Posterior vena cava (tissue), 2 donors: ENCODE results near the gene ZFR. TPM values are rescaled to one million over a fixed set of nuclear protein-coding genes. Genes with fewer than 3 reads are reported as not detected.
"Not testable (repeated sequence)": the region's sequence is repeated elsewhere in the genome, so short reads cannot be mapped to it uniquely, and the experiment has no call there.

Experiments used
- DNase-seq: peaks from one replicate; pipeline ENCODE4 v3.0.0-alpha.2; 2020; ENCODE audit warnings: low spot score
- intact Hi-C, 2 donors: fragments of 100-400 bp; cut with DNase I; formaldehyde crosslinking; loops; one replicate each; pipeline versions ENCODE4 v1.14.1 to v1.14.2; 2022 to 2023
- total RNA-seq, 2 donors: library from RNA; stranded (reverse); fragmentation: NEBNext Ultra II Directional; extraction: Animal tissue kit (Norgen Biotek cat#: 25700); gene quantifications; one replicate each; pipeline ENCODE4 v1.2.1, GENCODE V29; 2021
- donor health status: DM: yes; HTN: yes; CAD: no.
- donor health status: DM: yes; HTN: yes; CAD: no.

Gene ZFR
- total RNA-seq, 2 donors from 2014 or later: 65.2 to 80.4 TPM

- no peak for DNase-seq
- intact Hi-C loops: no loop called here
Observed at GRCh38 chr5:32379421-32379820, 65.1 kb downstream of the ZFR start.

DNA sequence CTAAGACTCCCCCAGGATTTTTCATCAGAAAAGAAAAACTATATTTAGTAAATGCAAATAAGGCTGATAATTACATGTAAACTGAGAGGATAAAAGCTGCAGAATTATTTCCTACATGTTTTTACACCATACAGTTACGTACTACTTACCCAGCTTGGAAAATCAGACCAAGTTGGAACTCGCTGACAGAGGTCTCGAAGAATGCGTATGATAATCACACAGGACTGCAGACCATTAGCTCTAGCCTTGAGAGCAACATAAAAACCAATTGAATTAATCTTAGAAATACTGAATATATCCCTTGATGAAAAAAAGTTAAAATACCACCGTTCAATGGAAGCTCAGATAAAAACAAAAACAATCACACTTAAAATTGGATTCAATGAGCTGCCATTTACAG lies 65.6 kb downstream of the ZFR start:
- intact Hi-C loops: no loop called here

GRCh38 chr5:32369542-32370155 lies 74.9 kb downstream of the ZFR start:
- no peak for DNase-seq
- intact Hi-C loops: no loop called here

More for the DNA sequence above, 65.6 kb downstream of the ZFR start:
- no peak for DNase-seq

- intact Hi-C loops: no loop called here
- no peak for DNase-seq
Observed at GRCh38 chr5:32369032-32369431, 75.5 kb downstream of the ZFR start.

- intact Hi-C loops, DNase-seq: not testable (repeated sequence)
Observed at GRCh38 chr5:32367271-32367670, 77.3 kb downstream of the ZFR start.

DNA sequence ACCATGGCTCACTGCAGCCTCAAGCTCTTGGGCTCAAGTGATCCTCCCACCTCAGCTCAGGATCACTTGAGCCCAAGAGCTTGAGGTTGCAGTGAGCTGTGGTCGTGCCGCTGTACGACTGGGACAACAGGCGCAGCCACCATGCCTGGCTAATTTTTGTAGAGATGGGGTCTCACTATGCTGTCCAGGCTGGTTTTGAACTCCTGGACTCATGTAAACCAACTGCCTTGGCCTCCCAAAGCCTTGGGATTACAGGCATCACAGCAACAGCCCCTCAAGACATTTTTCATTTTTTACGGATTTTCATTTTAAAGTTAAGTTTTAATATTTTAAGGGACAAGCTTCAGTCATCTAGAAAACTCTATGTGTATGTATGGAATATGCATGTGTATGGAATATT lies 78.9 kb downstream of the ZFR start:
- intact Hi-C loops: no loop called here

GRCh38 chr5:32363030-32363429 lies 81.5 kb downstream of the ZFR start:
- intact Hi-C loops: no loop called here
- no peak for DNase-seq

More for the DNA sequence above, 78.9 kb downstream of the ZFR start:
- DNase-seq: no peak

DNA sequence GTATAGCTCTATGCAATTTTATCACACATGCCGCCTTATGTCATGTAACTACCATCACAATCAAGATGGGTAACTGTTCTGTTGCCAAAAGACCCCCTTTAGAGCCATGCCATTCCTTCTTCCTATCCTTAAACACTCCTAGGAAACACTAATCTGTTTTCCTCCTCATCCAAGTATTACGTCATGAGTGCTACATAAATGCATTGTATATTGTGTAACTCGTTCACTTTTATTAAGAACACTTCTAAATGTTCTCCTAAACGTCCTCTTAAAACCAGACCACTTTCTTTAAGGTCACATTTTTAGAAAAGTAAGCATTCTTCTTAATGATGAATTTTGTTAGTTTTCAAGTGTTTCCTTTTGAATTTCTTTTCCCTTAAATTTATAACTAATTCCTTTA lies 82.0 kb downstream of the ZFR start:
- intact Hi-C loops: no loop called here
- no peak for DNase-seq

- no peak for DNase-seq
- intact Hi-C loops: no loop called here
Observed at GRCh38 chr5:32360906-32361305, 83.6 kb downstream of the ZFR start.

DNA sequence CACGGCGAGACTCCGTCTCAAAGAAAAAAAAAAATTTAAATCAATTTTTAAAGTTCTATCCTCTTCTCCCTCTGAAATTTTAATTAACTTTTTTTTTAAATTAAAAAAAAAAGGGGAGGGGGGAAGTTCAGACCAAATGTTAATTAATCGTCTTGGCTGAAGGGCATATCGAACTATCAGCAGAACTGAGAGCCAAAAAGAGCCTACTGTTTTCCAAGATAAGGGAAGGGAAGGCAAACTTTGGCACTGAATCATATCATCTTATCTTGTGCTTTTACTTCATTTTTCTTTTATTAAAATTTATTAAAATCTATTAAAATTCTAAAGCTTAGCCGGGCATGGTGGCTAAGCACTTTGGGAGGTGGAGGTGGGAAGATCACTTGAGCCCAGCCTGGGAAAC lies 85.9 kb downstream of the ZFR start:
- intact Hi-C loops: no loop called here
- DNase-seq: no peak

GRCh38 chr5:32357658-32358057 lies 86.9 kb downstream of the ZFR start:
- intact Hi-C loops: no loop called here
- no peak for DNase-seq

DNA sequence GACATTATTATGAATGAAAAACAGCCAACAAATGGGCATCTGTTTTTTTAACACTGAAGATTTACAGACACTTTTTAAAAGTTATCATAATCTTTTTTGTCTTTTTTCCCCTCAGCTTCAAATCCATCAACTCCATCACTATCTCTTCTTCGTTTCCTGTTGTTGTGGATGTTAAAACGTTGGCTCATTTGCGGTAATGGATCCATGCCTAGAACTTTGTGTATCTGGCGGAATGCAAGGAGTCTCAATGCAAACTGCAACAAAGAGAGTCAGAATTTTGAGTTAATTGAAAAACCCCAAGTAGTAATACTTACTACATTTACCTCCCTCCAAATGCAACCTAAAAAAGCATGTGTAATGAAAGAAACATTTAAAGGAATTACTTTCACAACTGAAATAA lies 88.9 kb downstream of the ZFR start:
- intact Hi-C loops: no loop called here
- DNase-seq: no peak

DNA sequence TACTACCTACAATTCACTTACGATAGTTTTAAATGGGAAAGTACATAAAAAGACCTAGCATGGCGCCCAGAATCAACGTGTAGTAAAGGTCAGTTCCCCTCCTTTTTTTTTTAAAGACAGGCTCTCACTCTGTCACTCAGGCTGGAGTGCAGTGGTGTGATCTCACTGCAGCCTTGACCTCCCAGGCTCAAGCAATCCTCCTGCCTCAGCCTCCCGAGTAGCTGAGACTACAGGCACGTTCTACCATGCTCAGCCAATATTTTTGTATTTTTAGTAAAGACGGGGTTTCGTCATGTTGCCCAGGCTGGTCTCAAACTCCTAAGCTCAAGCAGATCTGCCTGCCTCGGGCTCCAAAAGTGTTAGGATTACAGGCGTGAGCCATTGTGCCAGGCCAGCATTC lies 91.1 kb downstream of the ZFR start:
- no peak for DNase-seq
- intact Hi-C loops: no loop called here

GRCh38 chr5:32352685-32353084 lies 91.9 kb downstream of the ZFR start:
- intact Hi-C loops: no loop called here
- DNase-seq: no peak

- intact Hi-C loops: no loop called here
- DNase-seq: no peak
Observed at GRCh38 chr5:32346869-32347268, 97.7 kb downstream of the ZFR start.

GRCh38 chr5:32343058-32343672 lies 101.4 kb downstream of the ZFR start:
- intact Hi-C loops: no loop called here
- no peak for DNase-seq

DNA sequence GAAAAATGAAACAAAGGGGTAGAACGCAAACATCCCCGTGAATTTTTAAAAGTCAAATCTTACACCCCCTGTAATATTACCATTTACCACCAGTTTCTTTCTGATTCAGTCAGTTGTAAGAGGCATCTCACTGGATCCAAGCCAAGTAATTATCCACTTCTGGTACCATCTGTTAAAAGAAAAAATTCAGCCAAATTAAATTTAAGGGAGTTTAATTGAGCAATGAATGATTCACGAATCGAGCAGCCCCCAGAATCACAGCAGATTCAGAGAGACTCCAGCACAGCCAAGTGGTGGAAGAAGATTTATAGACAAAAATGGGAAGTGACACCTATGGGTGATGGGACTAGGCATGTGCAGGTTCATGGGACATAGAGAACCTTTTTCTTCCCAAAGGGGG lies 101.9 kb downstream of the ZFR start:
- intact Hi-C loops: no loop called here
- DNase-seq: no peak

- DNase-seq: no peak
- intact Hi-C loops: no loop called here
Observed at GRCh38 chr5:32339878-32340277, 104.7 kb downstream of the ZFR start.

DNA sequence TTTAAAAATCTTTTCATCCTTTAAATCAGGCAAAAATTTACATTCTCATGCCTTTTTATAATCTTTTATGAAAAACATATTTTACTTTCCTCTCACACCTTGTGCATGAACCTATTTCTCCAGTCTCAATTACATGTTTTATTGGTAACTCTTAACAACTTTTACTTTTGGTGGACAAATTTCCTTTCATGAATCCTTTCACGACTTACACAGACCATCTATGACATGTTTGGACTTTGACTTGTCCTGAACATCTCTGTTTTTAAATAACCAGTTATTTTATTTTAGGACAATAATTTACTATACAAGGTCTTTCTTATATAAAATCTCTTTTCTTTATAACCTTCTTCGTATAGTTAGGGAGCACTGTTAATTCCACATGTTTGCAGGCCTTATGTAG lies 105.3 kb downstream of the ZFR start:
- no peak for DNase-seq
- intact Hi-C loops: no loop called here

GRCh38 chr5:32332966-32333365 lies 111.6 kb downstream of the ZFR start:
- intact Hi-C loops: no loop called here
- DNase-seq: no peak

- intact Hi-C loops: no loop called here
- DNase-seq: no peak
Observed at GRCh38 chr5:32332361-32332760, 112.2 kb downstream of the ZFR start.

DNA sequence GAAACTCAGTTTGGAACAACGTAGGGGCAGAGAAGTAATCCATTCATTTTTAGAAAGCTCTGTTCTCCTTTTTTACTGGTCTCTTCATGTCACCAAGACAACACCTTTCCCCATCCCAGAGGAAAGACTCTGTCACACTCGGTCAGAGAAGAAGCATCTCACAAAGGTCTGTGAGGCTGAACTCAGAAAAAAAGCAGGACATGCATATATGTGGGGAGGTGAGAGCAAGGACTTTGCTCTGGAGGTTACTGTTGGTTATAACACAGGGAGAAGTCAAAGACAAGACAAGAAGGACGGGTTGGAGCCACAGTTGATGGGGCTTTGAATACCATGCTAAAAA lies 112.6 kb downstream of the ZFR start:
- DNase-seq: no peak
- intact Hi-C loops: no loop called here
